Caki2 (cell line): ENCODE measurements around the gene TTN. TPM values are rescaled to one million over a fixed set of nuclear protein-coding genes. Genes with fewer than 3 reads are reported as not detected.
"Not testable (repeated sequence)": the region's sequence is repeated elsewhere in the genome, so short reads cannot be mapped to it uniquely, and the experiment has no call there.

ENCODE experiments used
- DNase-seq: peaks from one replicate; pipeline ENCODE4 v3.0.0-alpha.2; 2015; ENCODE audit warnings: low read depth
- in situ Hi-C: cut with HindIII; loops from 2 replicates; pipeline ENCODE4 v1.10.0; 2016; ENCODE audit warnings: low sequenced_read_pairs, low pct_unique_long_range_greater_than_20kb, mixed read lengths
- total RNA-seq: library from RNA; depleted of rRNA; stranded (reverse); fragments of >200 nt; shearing (Covaris generic); gene quantifications from 2 replicates; pipeline ENCODE4 v1.2.3, GENCODE V29; 2014; ENCODE audit warnings: low replicate concordance

Gene TTN
- total RNA-seq, 1 experiment from 2014 or later, result under 0.01 TPM

DNA sequence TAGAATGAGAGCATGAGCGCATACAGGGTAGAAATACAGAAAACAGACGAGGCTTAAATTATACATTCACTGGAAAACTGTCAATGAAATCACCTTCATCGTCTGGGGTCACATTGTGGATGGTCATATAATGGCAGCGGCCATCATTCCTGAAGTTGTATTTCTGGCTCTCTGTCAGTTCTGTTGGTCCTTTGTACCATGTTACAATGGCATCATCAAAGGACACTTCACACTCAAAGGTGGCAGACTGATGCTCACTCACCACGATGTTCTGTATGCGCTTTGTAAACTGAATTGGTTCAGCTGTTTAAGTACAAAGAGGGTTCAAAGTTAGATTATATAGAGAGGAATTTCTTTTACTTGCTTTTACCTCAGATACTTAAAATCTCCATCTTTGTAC is 104.9 kb downstream of the TTN start:
- in situ Hi-C loops, result no loop called here
- no peak for DNase-seq

- peak; percentile 7 for DNase-seq
- in situ Hi-C loops, result no loop called here
Observed at GRCh38 chr2:178700922-178701342, 106.3 kb downstream of the TTN start.

DNA sequence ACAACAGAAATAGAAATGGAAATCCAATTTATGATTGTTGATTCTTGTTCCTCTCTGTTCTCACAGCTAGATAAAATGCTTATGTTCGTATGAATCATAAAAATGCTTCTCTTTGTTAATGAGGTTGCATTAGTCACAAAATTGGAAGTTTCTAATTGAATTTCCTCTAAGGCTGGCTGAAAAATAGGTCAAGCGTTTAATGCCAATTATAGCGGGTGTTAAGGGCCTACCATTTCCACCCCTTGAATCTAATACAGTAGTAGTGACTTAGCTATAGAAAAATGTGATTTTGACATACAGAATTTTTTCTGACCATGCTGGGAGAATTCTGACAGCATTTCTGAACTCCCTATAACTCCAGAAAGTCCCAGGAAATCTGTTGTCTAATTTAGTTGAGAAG is 107.1 kb downstream of the TTN start:
- no peak for DNase-seq
- in situ Hi-C loops, result no loop called here

DNA sequence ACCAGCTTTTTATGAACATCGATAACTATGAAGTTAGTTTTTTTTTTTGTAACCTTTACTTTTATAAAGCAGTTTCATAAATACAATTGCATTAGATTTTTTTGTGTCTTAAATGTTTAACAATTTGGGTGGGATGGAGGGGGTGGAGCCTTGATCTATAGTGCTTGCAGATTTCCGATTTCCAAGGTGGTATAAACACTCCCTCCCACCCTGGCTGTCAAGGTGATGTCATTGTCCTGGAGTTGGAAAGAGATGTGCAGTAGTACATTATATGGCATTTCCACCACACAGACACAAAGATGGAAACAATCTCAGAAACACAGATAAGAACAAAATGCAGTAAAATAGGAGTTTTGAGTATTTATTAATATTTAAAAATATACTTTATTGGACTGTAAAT is 114.4 kb downstream of the TTN start:
- no peak for DNase-seq
- in situ Hi-C loops, result no loop called here

DNA sequence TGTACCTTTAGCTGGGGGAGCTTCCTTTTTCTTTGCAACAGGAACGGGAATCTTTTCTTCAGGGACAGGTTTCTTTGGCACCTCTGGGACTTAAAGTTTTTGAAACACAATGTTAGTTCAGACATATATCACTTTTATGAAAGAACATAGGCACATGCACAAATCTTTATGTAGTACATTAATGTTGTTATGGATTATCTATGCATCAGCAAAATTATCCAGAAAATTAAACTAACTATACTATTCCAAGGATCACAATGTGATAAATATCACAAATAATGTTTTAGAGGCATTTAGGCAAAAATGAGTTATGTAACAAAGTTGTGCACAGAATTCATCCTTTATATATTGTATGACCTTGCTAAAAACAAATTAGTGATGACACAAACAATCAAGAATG is 117.4 kb downstream of the TTN start:
- in situ Hi-C loops, result no loop called here
- DNase-seq, result no peak

DNA sequence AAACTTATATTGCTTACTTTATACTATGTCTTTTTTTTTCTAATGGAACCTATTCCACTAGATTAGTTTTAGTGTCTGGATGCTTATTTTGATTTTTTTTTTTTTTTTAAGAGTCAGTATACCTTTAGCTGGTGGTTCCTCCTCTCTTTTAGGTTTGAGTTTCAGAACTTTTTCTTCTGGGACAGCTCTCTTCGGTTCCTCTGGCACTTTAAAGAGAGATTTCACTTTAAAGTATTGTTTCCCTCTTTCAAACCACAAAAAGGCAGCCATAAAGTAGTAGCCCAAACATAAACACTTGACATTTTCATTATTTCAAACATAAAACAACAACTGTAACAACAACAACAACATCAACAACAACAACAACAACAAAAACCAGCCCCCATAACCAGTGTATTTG is 123.3 kb downstream of the TTN start:
- DNase-seq, result no peak
- in situ Hi-C loops, result no loop called here

DNA sequence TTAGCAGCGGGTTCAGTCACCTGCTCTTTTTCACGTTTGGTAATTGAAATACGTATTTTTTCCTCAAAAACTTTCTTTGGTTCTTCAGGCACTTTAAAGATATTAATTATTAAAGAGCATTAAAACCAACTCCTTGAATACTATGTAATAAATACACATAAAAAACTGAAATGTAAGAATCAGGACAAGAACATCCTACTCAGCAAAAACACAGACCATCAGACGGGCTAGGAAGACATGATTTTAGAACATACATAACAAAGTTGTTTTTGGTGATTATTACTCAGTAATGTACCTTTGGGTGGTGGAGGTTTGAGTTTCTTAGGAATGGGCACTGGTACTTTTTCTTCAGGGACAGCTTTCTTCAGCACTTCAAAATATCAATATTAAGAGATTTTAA is 126.1 kb downstream of the TTN start:
- no peak for DNase-seq
- in situ Hi-C loops, result no loop called here

DNA sequence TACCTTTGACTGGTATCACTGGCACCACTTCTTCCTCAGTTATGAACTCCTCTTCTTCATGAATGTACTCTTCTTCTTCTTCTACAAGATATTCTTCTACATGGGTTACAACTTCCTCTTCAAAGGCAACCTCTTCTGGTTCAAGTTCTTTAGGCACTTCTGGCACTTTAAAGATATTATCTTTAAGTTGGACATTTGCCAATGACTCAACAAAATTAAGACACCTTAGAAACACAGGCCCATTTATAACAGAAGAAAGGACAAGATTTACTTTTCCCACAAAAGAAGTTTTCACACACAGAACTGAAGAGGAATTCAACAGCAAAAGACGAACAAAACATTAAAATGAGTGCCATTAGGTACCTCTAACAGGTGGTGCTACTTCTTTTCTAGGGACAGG is 127.3 kb downstream of the TTN start:
- in situ Hi-C loops, result no loop called here
- no peak for DNase-seq

DNA sequence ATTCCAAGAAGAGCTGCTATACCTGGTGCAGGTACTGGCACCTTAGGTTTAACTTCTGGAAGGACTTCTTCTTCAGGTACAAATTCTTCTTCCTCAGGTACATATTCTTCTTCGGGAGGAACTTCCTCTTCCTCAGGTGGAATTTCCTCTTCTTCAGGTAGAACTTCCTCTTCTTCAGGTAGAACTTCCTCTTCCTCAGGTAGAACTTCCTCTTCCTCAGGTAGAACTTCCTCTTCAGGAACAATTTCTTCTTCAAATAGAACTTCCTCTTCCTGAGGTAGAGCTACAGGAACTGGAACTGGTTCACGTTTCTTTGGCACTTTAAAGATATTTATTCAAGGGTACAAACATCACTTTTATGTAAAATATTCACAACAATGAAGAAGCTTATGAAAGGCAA is 129.6 kb downstream of the TTN start:
- in situ Hi-C loops, result no loop called here
- DNase-seq, result no peak

- in situ Hi-C loops, result no loop called here
Observed at GRCh38 chr2:178676046-178676445, 131.2 kb downstream of the TTN start.

DNA sequence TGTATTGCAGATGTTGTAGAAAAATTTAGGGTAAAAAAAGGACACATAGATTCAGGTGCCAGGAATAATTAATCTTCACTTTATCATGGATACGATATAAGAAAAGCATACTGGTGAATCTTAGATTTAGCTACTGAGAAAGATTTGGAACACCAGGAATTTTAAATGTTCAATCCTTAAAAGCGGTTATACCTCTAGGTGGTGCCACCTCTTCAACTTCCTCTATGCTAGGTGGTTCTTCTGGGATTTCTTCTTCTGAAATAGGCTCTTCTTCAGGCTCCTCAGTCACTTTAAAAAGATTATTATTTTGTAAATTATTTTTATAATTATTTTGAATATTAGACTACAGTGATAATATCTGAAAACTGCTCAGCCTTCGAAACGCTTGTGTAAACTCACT is 133.1 kb downstream of the TTN start:
- in situ Hi-C loops, result no loop called here
- no peak for DNase-seq

More at GRCh38 chr2:178676046-178676445, 131.2 kb downstream of the TTN start:
- DNase-seq, result no peak

DNA sequence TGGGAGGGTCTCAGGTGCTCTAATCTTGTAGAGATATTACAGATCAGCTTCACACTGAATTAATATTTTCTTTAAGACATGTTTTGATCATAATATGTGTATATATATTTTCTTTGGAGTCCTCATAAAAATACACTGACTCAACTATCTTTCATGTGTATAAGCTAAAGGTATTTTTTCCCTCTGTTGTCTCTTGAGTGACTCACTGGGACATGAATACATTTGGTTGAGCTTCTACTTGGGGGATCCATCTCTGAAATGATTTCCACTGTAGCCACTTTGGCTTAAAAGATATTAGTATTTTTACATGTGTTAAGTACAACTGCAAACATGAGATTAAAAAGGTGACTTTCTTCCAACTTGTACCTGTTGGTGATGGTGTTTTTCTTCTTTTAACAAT is 140.8 kb downstream of the TTN start:
- in situ Hi-C loops, result no loop called here
- DNase-seq, result no peak

DNA sequence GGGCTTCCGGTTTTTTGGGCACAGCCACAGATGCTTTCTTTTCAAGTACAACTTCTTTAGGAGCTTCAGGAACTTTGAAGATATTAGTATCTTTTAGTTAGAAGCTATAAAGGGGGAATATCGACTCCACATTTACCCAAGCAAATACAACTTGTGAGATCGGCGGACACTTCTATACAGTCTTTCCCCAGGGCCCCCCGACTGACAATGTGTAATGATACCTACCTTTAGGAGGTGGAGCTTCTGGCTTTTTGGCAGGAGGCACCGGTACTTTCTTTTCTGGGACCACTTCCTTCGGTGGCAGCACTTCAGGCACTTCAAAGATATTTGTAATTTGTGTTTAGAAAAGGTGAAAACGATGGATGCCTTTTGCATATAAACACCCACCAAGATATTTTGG is 148.7 kb downstream of the TTN start:
- DNase-seq, in situ Hi-C loops: not testable (repeated sequence)

DNA sequence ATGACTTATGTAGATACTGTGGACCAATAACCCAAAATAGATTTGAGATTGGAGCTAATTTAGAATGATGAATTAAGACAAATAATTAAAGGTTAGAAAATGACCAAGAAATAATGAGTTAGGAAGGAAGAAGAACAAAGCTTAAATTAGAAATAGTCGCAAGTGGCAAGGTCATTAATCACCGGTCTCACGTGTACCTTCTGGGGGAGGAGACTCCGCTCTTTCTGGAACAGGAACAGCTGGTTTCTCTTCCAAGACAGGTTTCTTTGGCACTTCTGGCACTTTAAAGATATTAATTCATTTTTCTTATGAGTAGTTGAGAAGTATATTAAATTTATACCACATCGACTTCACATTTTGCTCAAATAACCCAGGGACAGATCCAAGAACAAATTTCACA is 156.7 kb downstream of the TTN start:
- in situ Hi-C loops, result no loop called here
- DNase-seq, result no peak

DNA sequence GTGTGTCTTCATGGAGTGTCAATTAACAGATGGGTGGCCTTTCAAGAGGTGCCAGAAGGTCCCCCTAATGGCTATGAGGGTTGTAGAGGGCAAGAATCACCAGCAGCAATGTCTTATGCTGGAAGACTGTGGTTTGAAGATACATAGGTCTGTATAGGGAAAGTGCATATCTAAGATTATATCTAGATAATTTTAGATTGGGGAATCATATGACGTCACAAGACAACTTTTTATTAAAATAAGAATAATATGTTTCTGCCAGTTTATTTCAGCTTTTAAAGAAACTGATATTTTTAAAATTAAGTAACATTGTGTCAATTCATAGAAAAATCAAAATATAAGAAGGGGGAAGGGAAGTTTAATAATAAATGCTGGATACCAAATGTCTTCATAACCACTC is 162.3 kb downstream of the TTN start:
- DNase-seq, result no peak
- in situ Hi-C loops, result no loop called here

- no peak for DNase-seq
Observed at GRCh38 chr2:178641498-178641897, 165.7 kb downstream of the TTN start.

GRCh38 chr2:178635897-178636296 is 171.3 kb downstream of the TTN start:
- no peak for DNase-seq
- in situ Hi-C loops, result no loop called here

More at GRCh38 chr2:178641498-178641897, 165.7 kb downstream of the TTN start:
- in situ Hi-C loops, result no loop called here

- no peak for DNase-seq
- in situ Hi-C loops, result no loop called here
Observed at GRCh38 chr2:178632729-178633128, 174.5 kb downstream of the TTN start.

GRCh38 chr2:178630581-178630980 is 176.6 kb downstream of the TTN start:
- in situ Hi-C loops, result no loop called here
- no peak for DNase-seq

GRCh38 chr2:178629463-178629862 is 177.8 kb downstream of the TTN start:
- DNase-seq, result no peak
- in situ Hi-C loops, result no loop called here

- DNase-seq, result no peak
- in situ Hi-C loops, result no loop called here
Observed at GRCh38 chr2:178628605-178629004, 178.6 kb downstream of the TTN start.
